Measurements from ENCODE around the gene OR2V1.
A peak's percentile ranks its signal among the peaks of the same experiment; 100 is the strongest.

OR2V1 gene

DNA sequence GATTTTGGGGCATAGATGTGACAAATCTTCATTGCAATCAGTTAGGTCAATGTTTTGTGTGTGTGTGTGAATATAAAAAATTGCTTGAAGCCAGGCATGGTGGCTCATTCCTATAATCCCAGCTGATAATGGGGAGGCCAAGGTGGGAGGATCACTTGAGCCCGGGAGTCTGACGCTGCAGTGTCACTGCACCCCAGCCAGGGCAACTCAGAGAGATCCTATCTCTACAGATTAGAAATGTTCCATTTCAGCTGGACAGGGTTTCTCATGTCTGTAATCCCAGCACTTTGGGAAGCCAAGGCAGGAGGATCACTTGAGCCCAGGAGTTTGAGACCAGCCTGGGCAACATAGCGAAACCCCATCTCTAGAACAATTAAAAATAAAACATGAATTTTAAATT, 27.9 kb upstream of the OR2V1 start:
- CTCF ChIA-PET, result interaction anchor here (1.0 to 2.1 kb wide), 2 partner anchors 17 to 298 kb away, joined by 3 to 4 read pairs; partner anchors contain the start of gene ZFP62
- DNase-seq (ENCODE audit: extremely low spot score), result no peak
- POLR2A ChIA-PET, result no interaction called here
- TF ChIP-seq, protein P1, sequence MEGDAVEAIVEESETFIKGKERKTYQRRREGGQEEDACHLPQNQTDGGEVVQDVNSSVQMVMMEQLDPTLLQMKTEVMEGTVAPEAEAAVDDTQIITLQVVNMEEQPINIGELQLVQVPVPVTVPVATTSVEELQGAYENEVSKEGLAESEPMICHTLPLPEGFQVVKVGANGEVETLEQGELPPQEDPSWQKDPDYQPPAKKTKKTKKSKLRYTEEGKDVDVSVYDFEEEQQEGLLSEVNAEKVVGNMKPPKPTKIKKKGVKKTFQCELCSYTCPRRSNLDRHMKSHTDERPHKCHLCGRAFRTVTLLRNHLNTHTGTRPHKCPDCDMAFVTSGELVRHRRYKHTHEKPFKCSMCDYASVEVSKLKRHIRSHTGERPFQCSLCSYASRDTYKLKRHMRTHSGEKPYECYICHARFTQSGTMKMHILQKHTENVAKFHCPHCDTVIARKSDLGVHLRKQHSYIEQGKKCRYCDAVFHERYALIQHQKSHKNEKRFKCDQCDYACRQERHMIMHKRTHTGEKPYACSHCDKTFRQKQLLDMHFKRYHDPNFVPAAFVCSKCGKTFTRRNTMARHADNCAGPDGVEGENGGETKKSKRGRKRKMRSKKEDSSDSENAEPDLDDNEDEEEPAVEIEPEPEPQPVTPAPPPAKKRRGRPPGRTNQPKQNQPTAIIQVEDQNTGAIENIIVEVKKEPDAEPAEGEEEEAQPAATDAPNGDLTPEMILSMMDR (IDR thresholded peaks at IDR 0.05; ENCODE audit: control extremely low read depth, extremely low read depth, low read depth, missing control alignments), result no peak

- TF ChIP-seq, protein P1 (IDR thresholded peaks at IDR 0.05; ENCODE audit: control extremely low read depth, extremely low read depth, low read depth, missing control alignments), result no peak
- CTCF ChIA-PET, result interaction anchor here (1.5 to 2.2 kb wide), 4 partner anchors 11 to 372 kb away, joined by 3 to 5 read pairs (median 4); no protein-coding TSS in a partner anchor
- POLR2A ChIA-PET, result no interaction called here
- DNase-seq (ENCODE audit: extremely low spot score), result no peak
Measured at GRCh38 chr5:181156758-181157157, 25.8 kb upstream of the OR2V1 start.

DNA sequence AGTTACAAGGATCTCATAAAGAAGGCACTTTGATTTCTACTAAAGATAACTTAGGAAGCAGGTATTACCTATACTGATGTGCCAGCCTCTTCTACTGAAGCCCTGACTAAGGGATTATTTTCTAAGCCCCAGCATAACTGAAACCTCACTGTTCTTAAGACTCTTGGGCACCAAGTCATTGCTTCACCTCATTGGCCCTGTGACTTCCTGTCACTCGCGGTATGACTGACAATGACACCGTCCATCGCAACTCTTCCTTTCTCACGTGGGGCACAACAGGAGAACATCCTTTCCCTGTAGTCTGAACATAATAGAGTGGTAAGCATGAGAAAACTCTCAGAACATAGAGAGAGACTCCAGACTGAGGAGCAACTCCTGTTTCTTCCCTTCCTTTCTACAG, 22.8 kb upstream of the OR2V1 start:
- no peak for DNase-seq (ENCODE audit: extremely low spot score)
- ChIA-PET CTCF (no interaction called here), POLR2A (no interaction called here)
- TF ChIP-seq, protein P1 (IDR thresholded peaks at IDR 0.05; ENCODE audit: control extremely low read depth, extremely low read depth, low read depth, missing control alignments), result no peak

- ChIA-PET POLR2A (no interaction called here), CTCF (interaction anchor here (1.3 to 1.7 kb wide), 2 partner anchors 8 to 284 kb away, joined by 3 read pairs; no protein-coding TSS in a partner anchor)
- no peak for DNase-seq (ENCODE audit: extremely low spot score)
- TF ChIP-seq, protein P1 (IDR thresholded peaks at IDR 0.05; ENCODE audit: control extremely low read depth, extremely low read depth, low read depth, missing control alignments), result no peak
Measured at GRCh38 chr5:181152406-181152805, 21.4 kb upstream of the OR2V1 start.

DNA sequence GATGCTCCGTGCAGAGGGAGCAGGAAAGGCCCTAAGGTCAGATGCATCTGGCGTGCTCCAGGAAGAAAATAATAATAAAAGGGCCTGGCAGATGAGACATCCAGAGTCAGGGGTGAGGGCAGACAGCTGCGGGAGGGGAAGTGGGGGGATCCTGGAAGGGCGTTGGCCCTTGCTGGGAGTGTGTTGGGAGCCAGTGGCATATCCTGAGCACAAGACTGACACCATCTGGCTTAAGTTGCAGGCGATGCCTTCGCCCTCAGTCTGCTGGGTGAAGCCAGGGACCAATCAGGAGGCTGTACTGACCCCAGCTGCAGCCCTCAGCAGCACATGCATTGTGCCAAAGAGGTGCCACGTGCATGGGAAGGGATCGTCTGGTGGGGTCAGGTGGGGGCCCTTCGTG, 20.2 kb upstream of the OR2V1 start:
- TF ChIP-seq, protein P1 (IDR thresholded peaks at IDR 0.05; ENCODE audit: control extremely low read depth, extremely low read depth, low read depth, missing control alignments), result no peak
- DNase-seq (ENCODE audit: extremely low spot score), result no peak
- ChIA-PET CTCF (interaction anchor here (1.4 kb wide), 1 partner anchor 9 kb away, joined by 5 read pairs; no protein-coding TSS in a partner anchor), POLR2A (no interaction called here)

GRCh38 chr5:181149806-181150733, 19.1 kb upstream of the OR2V1 start:
- peak; percentile 35 for DNase-seq (ENCODE audit: extremely low spot score)
- ChIA-PET POLR2A (no interaction called here), CTCF (interaction anchor here (0.7 to 1.4 kb wide), 3 partner anchors 10 to 281 kb away, joined by 3 to 5 read pairs (median 3); no protein-coding TSS in a partner anchor)
- TF ChIP-seq, protein P1 (IDR thresholded peaks at IDR 0.05; ENCODE audit: control extremely low read depth, extremely low read depth, low read depth, missing control alignments), result no peak

Data from GM10248 (cell line).